H1 (cell line): ENCODE data around the gene COPZ1. TPM values are rescaled to one million over a fixed set of nuclear protein-coding genes. Genes with fewer than 3 reads are reported as not detected.

Experiments used
- EP300 ChIP-seq, 2 experiments: IDR thresholded peaks; 1 replicate in 1 of 2; 2 replicates in 1 of 2; pipeline ENCODE4 v1.6.1; 2011 to 2012; ENCODE audit warnings: low read depth in 2 of 2, low read length in 2 of 2, mild to moderate bottlenecking in 2 of 2, borderline replicate concordance in 1 of 2, inconsistent platforms in 1 of 2, moderate library complexity in 1 of 2
- GABPA ChIP-seq: IDR thresholded peaks from 2 replicates; pipeline ENCODE4 v1.6.1; 2011; ENCODE audit warnings: mild to moderate bottlenecking, low read length, moderate library complexity, borderline replicate concordance; ENCODE audit not compliant: insufficient read depth
- RBBP5 ChIP-seq: IDR thresholded peaks from 2 replicates; pipeline ENCODE4 v1.7.1; 2012; ENCODE audit warnings: low read depth, mild to moderate bottlenecking, inconsistent platforms, low read length, moderate library complexity, borderline replicate concordance
- polyA plus RNA-seq, 7 experiments: library from polyadenylated mRNA; depleted of rRNA in 3 of 7; stranded (reverse) in 5 of 7; unstranded in 2 of 7; fragments of >200 nt in 5 of 7; fragments of 200-250 nt in 2 of 7; gene quantifications; 1 replicate in 5 of 7; 2 replicates in 1 of 7; 4 replicates in 1 of 7; pipeline versions ENCODE4 v1.2.1 to v1.2.3, GENCODE V29; 2011 to 2013; ENCODE audit warnings: missing spikeins in 2 of 7, mixed read lengths in 2 of 7
- total RNA-seq: library from RNA; stranded (reverse); fragmentation: NEBNext Ultra II Directional; extraction: Animal tissue kit (Norgen Biotek cat#: 25700); gene quantifications from 2 replicates; pipeline ENCODE4 v1.2.1, GENCODE V29; 2021

Gene COPZ1
- total and polyA plus RNA-seq, 2 of the 8 experiments (the other 6 are each of a cell fraction or from before 2014, with no cell fraction given) = 103 to 133 TPM

DNA sequence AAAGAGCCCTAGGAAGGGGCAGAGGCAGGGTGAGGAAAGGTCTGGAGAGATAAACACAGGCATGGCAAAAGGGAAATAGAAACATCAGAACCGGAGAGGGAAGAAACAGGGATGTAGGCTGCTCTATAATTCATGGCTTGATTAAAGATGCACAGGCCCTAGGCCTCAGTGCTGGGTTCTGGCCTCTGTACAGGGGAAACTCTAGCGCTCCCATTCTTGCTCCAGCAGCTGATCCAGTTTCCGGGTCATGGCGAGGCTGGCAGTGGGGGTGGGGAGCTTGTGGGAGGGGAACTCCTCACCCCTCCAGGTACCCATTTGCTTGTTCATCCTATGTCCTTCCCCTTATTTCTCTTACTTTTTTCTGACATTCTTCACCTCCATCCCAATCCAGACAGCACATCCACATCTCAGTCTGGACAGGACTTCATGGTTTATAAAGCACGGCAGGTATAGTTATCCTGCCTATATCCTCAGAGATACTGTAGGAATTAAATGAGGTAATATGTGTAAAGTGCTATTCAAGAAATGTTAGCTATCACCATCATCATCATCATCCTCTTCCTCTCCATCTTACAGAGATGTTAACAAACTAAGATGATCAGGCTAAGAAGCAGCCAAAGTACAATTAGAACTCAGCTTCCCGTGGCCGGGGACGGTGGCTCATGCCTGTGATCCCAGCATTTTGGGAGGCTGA lies 47.3 kb downstream of the COPZ1 start (continued):
- TF ChIP-seq EP300 (IDR thresholded peaks at IDR 0.05; ENCODE audit: borderline replicate concordance in 1 of 2, low read depth in 2 of 2, low read length in 2 of 2) (no peak), RBBP5 (no peak), GABPA (no peak)
